Mucosa of stomach (tissue), 1 donor: ENCODE results near the gene OR4D5.

ENCODE experiments used
- H3K27me3 ChIP-seq: one replicate; pipeline ENCODE4 v1.7.0; 2013; ENCODE audit warnings: mild to moderate bottlenecking, low read length; ENCODE audit not compliant: control insufficient read depth, insufficient read depth
- H3K36me3 ChIP-seq: one replicate; pipeline ENCODE4 v1.7.0; 2013; ENCODE audit warnings: low read length; ENCODE audit not compliant: control insufficient read depth, insufficient read depth
- H3K4me1 ChIP-seq: one replicate; pipeline ENCODE4 v1.7.0; 2013; ENCODE audit warnings: mild to moderate bottlenecking, low read length; ENCODE audit not compliant: control insufficient read depth, insufficient read depth
- H3K4me3 ChIP-seq: one replicate; pipeline ENCODE4 v1.7.0; 2013; ENCODE audit warnings: low read length
- H3K9ac ChIP-seq: one replicate; pipeline ENCODE4 v1.7.0; 2013; ENCODE audit warnings: mild to moderate bottlenecking, low read length, moderate library complexity
- H3K9me3 ChIP-seq: one replicate; pipeline ENCODE4 v1.7.0; 2013; ENCODE audit warnings: mild to moderate bottlenecking, low read length, moderate library complexity; ENCODE audit not compliant: control insufficient read depth
- donor health status: Pancreatic carcinoma.

The OR4D5 gene

DNA sequence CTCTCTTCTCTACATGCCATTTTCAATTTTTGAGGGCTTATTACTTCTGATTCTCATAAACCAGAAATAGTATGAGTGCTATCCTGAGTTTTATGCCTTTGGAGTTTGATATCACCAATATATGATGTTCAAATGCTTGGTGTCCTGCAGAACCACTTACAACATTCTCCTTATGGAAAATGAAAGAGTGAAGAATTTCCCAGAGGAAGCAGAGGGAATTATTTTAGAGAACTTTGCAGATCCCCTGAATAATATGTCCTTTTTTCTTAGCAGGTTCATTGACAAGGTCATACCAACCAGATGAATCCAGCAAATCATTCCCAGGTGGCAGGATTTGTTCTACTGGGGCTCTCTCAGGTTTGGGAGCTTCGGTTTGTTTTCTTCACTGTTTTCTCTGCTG is at the start of gene OR4D5:
TSS of gene OR4D5 (plus strand) at position 301 of the 400 bp plus-strand sequence. CDS start at position 301, 0 bp downstream.
- Histone ChIP-seq H3K4me3 (no peak within 1 kb of the TSS), H3K27me3 (no peaks in the 10 kb centered on the region), H3K36me3 (no peaks in the 10 kb centered on the region), H3K9me3 (no peaks in the 10 kb centered on the region), H3K4me1 (no peaks in the 10 kb centered on the region), H3K9ac (no peak within 1 kb of the TSS)

DNA sequence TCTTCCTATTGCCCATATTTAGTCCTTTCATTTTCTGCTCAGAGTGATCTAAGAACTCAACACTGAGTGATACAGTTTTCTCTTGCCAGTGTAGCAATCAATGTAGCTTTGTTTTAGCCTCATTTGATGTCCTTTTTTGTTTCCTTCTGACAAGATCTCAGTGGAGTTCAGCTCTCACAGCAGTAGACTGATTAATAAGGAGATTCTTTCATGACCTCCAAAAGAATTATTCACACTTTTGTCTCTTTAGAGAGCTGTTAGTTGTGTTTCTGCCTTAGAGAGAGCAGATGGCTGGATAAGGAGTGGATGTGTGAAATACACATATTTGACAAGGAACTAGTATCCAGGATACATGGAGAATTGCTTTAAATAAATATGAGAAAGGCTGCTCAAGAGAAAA is 47.4 kb upstream of the OR4D5 start:
- Histone ChIP-seq H3K9ac (no peak overlapping the region), H3K4me3 (no peak overlapping the region), H3K4me1 (no peaks in the 10 kb centered on the region), H3K36me3 (no peaks in the 10 kb centered on the region), H3K9me3 (no peaks in the 10 kb centered on the region), H3K27me3 (no peaks in the 10 kb centered on the region)

DNA sequence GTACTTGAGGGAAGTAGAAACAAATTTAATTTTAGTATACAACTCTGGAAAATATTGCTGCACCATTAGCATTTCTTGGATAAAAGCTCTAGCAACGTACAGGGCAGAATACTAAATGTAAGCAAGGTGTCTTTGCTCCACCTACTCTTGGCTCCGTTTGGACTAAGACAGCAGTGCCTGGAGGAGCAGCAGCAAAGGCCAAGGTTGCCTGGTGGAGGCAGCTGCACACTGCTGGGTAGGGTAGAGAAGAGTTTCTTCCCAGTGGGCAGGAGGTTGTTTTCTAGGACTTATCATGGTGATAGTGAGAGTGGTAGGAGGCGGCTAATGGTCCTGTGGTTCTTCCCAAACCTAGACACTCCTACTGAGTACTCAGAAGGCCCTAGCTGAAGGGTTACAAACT is 39.6 kb upstream of the OR4D5 start:
- H3K9ac ChIP-seq = no peak overlapping the region

DNA sequence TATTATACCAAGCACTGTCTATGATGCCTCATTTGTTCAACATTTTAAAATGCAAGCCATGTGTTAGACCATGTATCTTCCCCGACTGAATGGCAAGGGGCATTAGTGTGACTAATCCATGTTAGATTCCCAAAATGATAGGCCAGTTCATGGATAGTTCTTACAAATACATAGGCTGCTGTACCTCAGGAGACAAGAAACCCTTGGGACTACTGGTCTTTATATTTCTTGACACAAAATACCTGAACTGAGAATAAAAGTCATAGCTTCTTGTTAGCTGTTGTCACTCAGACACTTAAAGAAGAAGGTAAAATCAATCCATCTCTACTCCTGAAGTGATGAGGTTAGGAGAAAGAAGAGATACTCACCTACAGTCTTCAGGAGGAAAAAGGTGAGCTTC is 37.5 kb upstream of the OR4D5 start, which contains the start of gene OR8D4:
TSS of gene OR8D4 (plus strand) at position 301 of the 400 bp plus-strand sequence. CDS start 4,265 bp downstream, outside the sequence.
- Histone ChIP-seq H3K36me3 (no peaks in the 10 kb centered on the region), H3K4me3 (no peak within 1 kb of the TSS), H3K9ac (no peak within 1 kb of the TSS), H3K9me3 (no peaks in the 10 kb centered on the region), H3K4me1 (no peaks in the 10 kb centered on the region), H3K27me3 (no peaks in the 10 kb centered on the region)

More for the DNA sequence above, 39.6 kb upstream of the OR4D5 start:
- no peaks in the 10 kb centered on the region for H3K4me1 ChIP-seq
- no peaks in the 10 kb centered on the region for H3K36me3 ChIP-seq
- no peak overlapping the region for H3K4me3 ChIP-seq
- H3K27me3 ChIP-seq = no peaks in the 10 kb centered on the region
- no peaks in the 10 kb centered on the region for H3K9me3 ChIP-seq

DNA sequence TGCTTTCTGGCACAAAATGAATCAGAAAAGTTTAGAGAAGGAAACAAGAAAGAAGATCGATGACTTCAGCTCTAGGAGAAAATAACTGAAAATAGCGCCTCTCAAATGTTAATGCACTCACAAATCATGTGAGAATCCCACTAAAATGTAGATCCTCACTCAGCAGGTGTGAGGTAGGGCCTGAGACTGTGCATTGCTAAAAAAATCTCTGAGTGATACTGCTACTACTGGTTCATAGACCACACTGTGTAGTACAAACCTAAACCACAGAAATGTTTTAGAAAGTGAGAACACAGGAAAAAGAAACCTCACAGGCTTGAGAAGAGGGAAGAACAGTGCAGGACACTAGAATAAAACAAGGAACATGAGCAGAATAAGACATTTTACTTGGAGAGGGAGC is 35.5 kb upstream of the OR4D5 start:
- Histone ChIP-seq H3K4me3 (no peak overlapping the region), H3K36me3 (no peaks in the 10 kb centered on the region), H3K9ac (no peak overlapping the region), H3K27me3 (no peaks in the 10 kb centered on the region), H3K9me3 (no peaks in the 10 kb centered on the region), H3K4me1 (no peaks in the 10 kb centered on the region)

DNA sequence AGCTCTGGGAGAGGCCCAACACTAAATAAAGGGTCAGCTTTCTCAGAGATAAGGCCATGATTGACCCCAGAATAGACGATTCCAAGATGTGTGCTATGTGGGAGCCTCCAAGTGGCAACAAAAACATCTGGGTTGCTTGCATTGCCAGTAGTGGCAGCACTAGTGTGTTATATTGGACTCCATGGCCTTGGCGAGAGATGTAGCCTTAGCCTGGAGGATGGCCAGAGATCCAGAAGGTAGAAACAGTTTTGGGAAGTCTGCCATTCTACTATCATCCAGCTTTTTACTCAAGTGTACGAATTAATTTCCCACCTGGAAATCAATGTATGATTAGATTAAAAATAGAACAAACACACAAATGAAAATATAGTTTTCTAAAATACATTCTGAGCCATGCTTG is 34.5 kb upstream of the OR4D5 start:
- H3K4me1 ChIP-seq = no peaks in the 10 kb centered on the region
- no peak overlapping the region for H3K9ac ChIP-seq
- no peaks in the 10 kb centered on the region for H3K36me3 ChIP-seq
- H3K27me3 ChIP-seq = no peaks in the 10 kb centered on the region
- H3K9me3 ChIP-seq = no peaks in the 10 kb centered on the region
- H3K4me3 ChIP-seq = no peak overlapping the region

DNA sequence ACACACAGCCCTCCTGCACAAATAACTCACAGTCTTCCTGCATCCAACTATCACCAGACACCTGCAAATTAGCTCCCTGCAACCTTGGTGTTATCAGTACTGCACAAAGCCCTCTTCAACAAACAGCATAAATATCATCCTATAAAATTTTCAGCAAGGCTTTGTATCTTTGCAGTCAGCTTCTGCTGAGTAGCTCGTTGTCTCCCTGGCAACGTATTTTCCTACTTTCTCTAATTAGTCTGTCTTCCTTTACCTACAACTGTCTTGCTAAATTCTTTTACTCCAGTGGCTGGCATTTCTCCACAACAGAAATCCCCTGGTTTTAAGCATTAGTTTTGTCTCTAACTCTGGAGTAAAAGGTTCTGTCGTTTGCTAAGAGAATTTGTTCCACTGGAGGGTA is 33.6 kb upstream of the OR4D5 start:
- no peak overlapping the region for H3K9ac ChIP-seq
- no peak overlapping the region for H3K4me3 ChIP-seq
- no peaks in the 10 kb centered on the region for H3K27me3 ChIP-seq
- no peaks in the 10 kb centered on the region for H3K36me3 ChIP-seq
- H3K9me3 ChIP-seq = no peaks in the 10 kb centered on the region
- no peaks in the 10 kb centered on the region for H3K4me1 ChIP-seq

DNA sequence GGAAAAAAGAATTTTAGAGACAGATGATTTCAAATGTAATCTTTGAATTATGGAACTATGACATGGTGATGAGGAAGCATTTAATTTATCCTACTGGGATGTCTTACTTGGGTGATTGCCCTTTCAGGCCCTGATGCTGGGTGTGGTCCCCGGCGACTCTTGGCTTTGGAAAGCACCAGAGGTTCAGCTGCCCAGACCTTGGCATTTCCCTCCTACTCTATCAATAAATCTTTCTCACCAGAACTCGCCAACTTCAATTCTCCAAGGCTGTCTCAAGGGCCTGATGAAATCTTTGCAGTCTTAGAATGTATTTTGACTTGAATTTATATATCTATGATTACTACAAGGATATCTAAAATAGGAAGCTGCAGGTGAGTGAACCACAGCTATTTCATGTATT is 18.5 kb upstream of the OR4D5 start:
- no peaks in the 10 kb centered on the region for H3K4me1 ChIP-seq
- no peaks in the 10 kb centered on the region for H3K9me3 ChIP-seq
- no peaks in the 10 kb centered on the region for H3K27me3 ChIP-seq
- H3K4me3 ChIP-seq = no peak overlapping the region
- no peaks in the 10 kb centered on the region for H3K36me3 ChIP-seq
- no peak overlapping the region for H3K9ac ChIP-seq

DNA sequence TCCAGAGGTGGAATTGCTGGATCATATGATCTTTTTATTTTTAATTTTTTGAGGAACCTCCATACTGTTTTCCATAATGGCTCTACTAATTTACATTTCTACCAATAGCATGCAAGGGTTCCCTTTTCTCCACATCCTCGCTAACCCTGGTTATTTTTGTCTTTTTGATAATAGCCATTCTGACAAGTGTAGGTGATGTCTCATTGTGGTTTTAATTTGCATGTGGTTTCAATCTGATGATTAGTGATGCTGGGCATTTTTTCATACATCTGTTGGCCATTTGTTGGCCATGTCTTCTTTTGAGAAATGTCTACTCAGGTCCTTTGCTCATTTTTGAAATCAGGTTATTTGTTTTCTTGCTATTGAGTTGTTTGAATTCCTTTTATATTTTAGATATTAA is 15.4 kb upstream of the OR4D5 start:
- Histone ChIP-seq H3K27me3 (no peaks in the 10 kb centered on the region), H3K9me3 (no peaks in the 10 kb centered on the region), H3K9ac (no peak overlapping the region), H3K36me3 (no peaks in the 10 kb centered on the region), H3K4me1 (no peaks in the 10 kb centered on the region), H3K4me3 (no peak overlapping the region)

DNA sequence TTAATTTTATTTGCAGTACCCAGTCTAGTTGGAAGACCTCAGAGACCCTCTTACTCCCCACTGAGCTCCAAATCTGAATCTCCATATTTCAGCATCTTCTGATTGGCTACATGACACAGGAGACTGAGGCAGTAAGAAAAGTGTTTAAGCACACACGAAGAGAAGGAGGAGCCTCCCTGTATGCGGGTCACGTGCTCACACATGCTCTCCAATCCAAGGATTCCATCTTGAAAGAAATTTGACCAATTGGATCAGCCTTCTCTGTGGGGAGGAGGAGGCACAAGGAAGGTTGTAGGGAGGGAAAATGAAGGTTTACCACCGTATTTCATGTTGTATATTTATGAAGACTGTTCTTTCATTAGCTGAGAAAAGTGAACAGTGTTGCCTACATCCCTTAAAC is 3.0 kb downstream of the OR4D5 start:
- no peak overlapping the region for H3K9ac ChIP-seq
- H3K27me3 ChIP-seq = no peaks in the 10 kb centered on the region
- no peak overlapping the region for H3K4me3 ChIP-seq
- H3K4me1 ChIP-seq = no peaks in the 10 kb centered on the region
- H3K9me3 ChIP-seq = no peaks in the 10 kb centered on the region
- no peaks in the 10 kb centered on the region for H3K36me3 ChIP-seq

DNA sequence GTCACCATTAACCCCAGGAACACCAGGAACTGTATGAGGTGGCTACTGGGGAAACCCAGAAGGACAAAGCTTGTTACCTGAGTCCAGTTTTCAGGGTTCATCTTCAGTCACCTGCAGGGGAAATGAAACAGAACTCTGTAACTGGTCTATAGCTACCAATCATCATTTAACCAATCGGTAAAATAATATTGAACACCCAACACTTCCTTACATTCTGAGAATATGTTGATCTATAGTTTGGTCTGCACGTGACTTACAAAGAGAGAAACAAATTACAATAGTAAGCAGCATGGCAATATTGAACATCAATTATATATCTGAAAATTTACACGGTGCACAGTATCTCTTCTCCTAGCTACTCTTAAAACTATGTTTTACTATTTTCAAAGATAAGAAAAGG is 4.3 kb downstream of the OR4D5 start, which contains the start of gene OR6T1:
TSS of gene OR6T1 (minus strand) at position 101 of the 400 bp plus-strand sequence. CDS start at position 101, 0 bp downstream.
- H3K9me3 ChIP-seq = no peaks in the 10 kb centered on the region
- H3K4me3 ChIP-seq = no peak within 1 kb of the TSS
- no peaks in the 10 kb centered on the region for H3K4me1 ChIP-seq
- H3K36me3 ChIP-seq = no peaks in the 10 kb centered on the region
- H3K9ac ChIP-seq = no peak within 1 kb of the TSS
- H3K27me3 ChIP-seq = no peaks in the 10 kb centered on the region

DNA sequence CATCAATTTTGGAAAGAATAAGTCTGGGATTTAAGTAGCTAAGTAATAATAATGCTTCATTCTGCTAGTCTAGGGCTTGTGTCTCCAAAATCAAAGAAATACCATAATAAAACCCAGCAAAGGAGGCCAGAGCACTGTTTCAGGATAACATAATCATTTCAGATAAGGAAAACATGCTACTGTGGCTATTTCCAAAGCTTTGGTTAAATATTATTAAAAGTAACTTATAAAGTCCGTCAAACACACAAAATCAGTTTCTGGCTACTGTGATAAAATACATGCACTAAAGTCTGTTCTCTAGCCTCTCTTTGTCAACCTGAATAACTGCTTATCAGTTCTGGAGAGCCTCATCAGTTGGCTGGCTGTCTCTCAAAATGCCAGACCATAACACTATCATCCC is 5.7 kb downstream of the OR4D5 start:
- H3K27me3 ChIP-seq = no peaks in the 10 kb centered on the region

DNA sequence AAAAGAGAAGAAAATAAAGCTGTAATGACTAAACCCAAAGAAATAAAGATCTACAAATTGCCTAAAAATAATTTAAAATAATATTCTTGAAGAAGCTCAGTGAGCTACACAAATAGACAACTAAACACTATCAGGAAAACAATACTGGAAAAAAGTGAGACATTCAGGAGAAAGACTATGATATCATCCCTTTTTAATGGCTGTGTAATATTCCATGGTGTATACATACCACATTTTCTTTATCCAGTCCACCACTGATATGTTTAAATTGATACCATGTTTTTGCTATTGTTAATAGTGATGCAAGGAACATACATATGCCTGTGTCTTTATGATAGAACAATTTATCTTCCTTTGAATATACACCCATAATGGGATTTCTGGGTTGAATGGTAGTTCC is 17.3 kb downstream of the OR4D5 start:
- Histone ChIP-seq H3K4me3 (no peak overlapping the region), H3K36me3 (no peaks in the 10 kb centered on the region), H3K4me1 (no peaks in the 10 kb centered on the region), H3K9me3 (no peaks in the 10 kb centered on the region), H3K27me3 (no peaks in the 10 kb centered on the region), H3K9ac (no peak overlapping the region)

More for the DNA sequence above, 5.7 kb downstream of the OR4D5 start:
- Histone ChIP-seq H3K9me3 (no peaks in the 10 kb centered on the region), H3K36me3 (no peaks in the 10 kb centered on the region), H3K4me3 (no peak overlapping the region), H3K4me1 (no peaks in the 10 kb centered on the region), H3K9ac (no peak overlapping the region)
